ENCODE measurements around the gene TUBA1B. TPM values are rescaled to one million over a fixed set of nuclear protein-coding genes. Genes with fewer than 3 reads are reported as not detected.
A peak's percentile ranks its signal among the peaks of the same experiment; 100 is the strongest.

Gene TUBA1B
- total and polyA plus RNA-seq, 2 of the 13 experiments (the other 11 are each of a cell fraction or from before 2014, with no cell fraction given), result 1,275 to 1,353 TPM

DNA sequence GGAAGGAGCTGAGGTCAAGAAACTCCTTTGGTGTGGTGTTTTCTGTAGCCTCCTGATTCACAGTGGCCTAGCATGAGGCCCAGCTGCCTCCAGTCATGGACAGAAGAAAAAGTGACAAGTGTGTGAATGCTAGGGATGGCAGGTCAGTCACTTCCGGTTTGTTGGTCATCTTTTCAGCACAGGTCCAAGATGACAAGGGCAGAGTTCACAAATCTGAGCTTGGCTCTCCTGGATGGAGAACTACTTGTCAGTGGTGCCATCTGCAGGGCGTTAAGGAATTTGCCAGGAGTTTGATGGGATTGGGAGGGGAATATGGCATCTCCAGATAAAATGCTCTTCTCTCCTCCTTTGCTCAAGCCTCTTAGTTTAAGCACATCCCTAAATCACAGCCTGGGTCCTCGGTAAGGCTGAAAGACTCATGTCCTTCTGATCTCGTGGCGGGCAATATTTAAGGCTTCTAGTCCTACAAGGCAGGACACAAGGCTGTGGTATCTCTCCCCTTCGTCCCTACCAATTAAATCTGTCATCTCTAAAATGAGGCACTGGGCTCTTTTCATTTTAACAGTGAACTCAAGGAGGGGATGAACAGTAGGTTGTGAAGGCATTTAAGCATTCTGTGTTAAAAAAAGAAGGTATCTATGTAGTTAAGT lies 10.0 kb downstream of the TUBA1B start (continued):
- TF ChIP-seq, protein P1, sequence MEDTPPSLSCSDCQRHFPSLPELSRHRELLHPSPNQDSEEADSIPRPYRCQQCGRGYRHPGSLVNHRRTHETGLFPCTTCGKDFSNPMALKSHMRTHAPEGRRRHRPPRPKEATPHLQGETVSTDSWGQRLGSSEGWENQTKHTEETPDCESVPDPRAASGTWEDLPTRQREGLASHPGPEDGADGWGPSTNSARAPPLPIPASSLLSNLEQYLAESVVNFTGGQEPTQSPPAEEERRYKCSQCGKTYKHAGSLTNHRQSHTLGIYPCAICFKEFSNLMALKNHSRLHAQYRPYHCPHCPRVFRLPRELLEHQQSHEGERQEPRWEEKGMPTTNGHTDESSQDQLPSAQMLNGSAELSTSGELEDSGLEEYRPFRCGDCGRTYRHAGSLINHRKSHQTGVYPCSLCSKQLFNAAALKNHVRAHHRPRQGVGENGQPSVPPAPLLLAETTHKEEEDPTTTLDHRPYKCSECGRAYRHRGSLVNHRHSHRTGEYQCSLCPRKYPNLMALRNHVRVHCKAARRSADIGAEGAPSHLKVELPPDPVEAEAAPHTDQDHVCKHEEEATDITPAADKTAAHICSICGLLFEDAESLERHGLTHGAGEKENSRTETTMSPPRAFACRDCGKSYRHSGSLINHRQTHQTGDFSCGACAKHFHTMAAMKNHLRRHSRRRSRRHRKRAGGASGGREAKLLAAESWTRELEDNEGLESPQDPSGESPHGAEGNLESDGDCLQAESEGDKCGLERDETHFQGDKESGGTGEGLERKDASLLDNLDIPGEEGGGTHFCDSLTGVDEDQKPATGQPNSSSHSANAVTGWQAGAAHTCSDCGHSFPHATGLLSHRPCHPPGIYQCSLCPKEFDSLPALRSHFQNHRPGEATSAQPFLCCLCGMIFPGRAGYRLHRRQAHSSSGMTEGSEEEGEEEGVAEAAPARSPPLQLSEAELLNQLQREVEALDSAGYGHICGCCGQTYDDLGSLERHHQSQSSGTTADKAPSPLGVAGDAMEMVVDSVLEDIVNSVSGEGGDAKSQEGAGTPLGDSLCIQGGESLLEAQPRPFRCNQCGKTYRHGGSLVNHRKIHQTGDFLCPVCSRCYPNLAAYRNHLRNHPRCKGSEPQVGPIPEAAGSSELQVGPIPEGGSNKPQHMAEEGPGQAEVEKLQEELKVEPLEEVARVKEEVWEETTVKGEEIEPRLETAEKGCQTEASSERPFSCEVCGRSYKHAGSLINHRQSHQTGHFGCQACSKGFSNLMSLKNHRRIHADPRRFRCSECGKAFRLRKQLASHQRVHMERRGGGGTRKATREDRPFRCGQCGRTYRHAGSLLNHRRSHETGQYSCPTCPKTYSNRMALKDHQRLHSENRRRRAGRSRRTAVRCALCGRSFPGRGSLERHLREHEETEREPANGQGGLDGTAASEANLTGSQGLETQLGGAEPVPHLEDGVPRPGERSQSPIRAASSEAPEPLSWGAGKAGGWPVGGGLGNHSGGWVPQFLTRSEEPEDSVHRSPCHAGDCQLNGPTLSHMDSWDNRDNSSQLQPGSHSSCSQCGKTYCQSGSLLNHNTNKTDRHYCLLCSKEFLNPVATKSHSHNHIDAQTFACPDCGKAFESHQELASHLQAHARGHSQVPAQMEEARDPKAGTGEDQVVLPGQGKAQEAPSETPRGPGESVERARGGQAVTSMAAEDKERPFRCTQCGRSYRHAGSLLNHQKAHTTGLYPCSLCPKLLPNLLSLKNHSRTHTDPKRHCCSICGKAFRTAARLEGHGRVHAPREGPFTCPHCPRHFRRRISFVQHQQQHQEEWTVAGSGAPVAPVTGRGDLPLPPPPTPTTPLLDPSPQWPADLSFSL (CRISPR knock-in tag; IDR thresholded peaks at IDR 0.05), result no peak
- TF ChIP-seq SOX5 (CRISPR knock-in tag; IDR thresholded peaks at IDR 0.05; ENCODE audit: borderline replicate concordance) (no peak), ERF (CRISPR knock-in tag; IDR thresholded peaks at IDR 0.05) (0 out of 2 replicates have a peak, but pooled peaks have one; percentile 38), SSRP1 (CRISPR knock-in tag; IDR thresholded peaks at IDR 0.05) (no peak), ZNF510 (CRISPR knock-in tag; IDR thresholded peaks at IDR 0.05; ENCODE audit: low read depth) (0 out of 2 replicates have a peak, but pooled peaks have one; percentile 48), ZNF83 (CRISPR knock-in tag; IDR thresholded peaks at IDR 0.05; ENCODE audit: borderline replicate concordance) (peak; percentile 35; the same call in 1 of the 2 replicates), HMG20A (CRISPR knock-in tag; IDR thresholded peaks at IDR 0.05; ENCODE audit: borderline replicate concordance) (peak; percentile 46; the same call in 1 of the 2 replicates), HNF4A (CRISPR knock-in tag; IDR thresholded peaks at IDR 0.05) (peak; percentile 87), FOXA3 (CRISPR knock-in tag; IDR thresholded peaks at IDR 0.05) (0 out of 2 replicates have a peak, but pooled peaks have one; percentile 30), ZMYM3 (CRISPR knock-in tag; IDR thresholded peaks at IDR 0.05) (no peak), KDM1A (CRISPR knock-in tag; IDR thresholded peaks at IDR 0.05) (peak; percentile 91; the same call in 1 of the 2 replicates), CREB1 (IDR thresholded peaks at IDR 0.05) (peak; percentile 62), CREB1 (CRISPR knock-in tag; IDR thresholded peaks at IDR 0.05) (no peak), ZNF33A (CRISPR knock-in tag; IDR thresholded peaks at IDR 0.05; ENCODE audit: borderline replicate concordance) (no peak), ETV5 (CRISPR knock-in tag; IDR thresholded peaks at IDR 0.05; ENCODE audit: borderline replicate concordance) (peak; percentile 77; the same call in 1 of the 2 replicates), TSC22D2 (CRISPR knock-in tag; IDR thresholded peaks at IDR 0.05; ENCODE audit: borderline replicate concordance) (no peak), ZNF644 (CRISPR knock-in tag; IDR thresholded peaks at IDR 0.05; ENCODE audit: low read depth) (peak; percentile 25; the same call in 1 of the 2 replicates)
- TF ChIP-seq, protein P2, sequence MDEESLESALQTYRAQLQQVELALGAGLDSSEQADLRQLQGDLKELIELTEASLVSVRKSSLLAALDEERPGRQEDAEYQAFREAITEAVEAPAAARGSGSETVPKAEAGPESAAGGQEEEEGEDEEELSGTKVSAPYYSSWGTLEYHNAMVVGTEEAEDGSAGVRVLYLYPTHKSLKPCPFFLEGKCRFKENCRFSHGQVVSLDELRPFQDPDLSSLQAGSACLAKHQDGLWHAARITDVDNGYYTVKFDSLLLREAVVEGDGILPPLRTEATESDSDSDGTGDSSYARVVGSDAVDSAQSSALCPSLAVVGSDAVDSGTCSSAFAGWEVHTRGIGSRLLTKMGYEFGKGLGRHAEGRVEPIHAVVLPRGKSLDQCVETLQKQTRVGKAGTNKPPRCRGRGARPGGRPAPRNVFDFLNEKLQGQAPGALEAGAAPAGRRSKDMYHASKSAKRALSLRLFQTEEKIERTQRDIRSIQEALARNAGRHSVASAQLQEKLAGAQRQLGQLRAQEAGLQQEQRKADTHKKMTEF (CRISPR knock-in tag; IDR thresholded peaks at IDR 0.05), result peak; percentile 49; the same call in 1 of the 2 replicates
- TF ChIP-seq, protein P3, sequence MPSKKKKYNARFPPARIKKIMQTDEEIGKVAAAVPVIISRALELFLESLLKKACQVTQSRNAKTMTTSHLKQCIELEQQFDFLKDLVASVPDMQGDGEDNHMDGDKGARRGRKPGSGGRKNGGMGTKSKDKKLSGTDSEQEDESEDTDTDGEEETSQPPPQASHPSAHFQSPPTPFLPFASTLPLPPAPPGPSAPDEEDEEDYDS (CRISPR knock-in tag; IDR thresholded peaks at IDR 0.05), result 0 out of 2 replicates have a peak, but pooled peaks have one; percentile 18
- TF ChIP-seq, protein P4, sequence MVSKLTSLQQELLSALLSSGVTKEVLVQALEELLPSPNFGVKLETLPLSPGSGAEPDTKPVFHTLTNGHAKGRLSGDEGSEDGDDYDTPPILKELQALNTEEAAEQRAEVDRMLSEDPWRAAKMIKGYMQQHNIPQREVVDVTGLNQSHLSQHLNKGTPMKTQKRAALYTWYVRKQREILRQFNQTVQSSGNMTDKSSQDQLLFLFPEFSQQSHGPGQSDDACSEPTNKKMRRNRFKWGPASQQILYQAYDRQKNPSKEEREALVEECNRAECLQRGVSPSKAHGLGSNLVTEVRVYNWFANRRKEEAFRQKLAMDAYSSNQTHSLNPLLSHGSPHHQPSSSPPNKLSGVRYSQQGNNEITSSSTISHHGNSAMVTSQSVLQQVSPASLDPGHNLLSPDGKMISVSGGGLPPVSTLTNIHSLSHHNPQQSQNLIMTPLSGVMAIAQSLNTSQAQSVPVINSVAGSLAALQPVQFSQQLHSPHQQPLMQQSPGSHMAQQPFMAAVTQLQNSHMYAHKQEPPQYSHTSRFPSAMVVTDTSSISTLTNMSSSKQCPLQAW (CRISPR knock-in tag; IDR thresholded peaks at IDR 0.05), result peak; percentile 44; the same call in 1 of the 2 replicates
